ENCODE measurements around the gene CFB.
"Not testable (repeated sequence)": the region's sequence is repeated elsewhere in the genome, so short reads cannot be mapped to it uniquely, and the experiment has no call there.

The CFB gene

DNA sequence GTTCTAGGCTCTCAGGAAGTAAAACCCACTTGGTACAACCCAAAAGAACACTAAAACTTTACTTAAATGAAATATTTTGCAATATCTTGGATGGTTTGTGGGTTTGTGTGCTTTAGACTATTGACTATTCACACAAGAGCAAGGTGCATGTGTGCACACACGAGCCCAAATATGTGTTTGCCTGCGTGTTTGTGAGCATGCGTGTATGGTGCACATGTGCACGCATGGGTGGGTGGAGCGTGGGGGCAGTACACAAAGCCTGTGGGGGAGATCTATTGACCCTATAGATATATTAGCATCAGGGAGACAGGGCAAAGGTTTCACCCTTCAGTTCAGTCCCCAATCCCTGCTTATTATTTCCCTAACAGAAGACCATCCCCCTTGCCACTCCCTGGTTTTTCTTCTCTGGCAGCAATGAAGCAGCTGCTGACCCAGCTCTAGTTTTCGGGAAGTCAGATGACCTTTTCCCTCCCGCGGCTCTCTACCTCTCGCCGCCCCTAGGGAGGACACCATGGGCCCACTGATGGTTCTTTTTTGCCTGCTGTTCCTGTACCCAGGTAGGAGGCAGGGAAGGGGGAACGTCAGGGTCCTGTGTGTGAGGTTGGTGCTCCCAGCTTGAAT lies 18.5 kb upstream of the CFB start, which contains the start of gene C2:
Gene C2, plus strand, starts transcription at position 476 of the 621 bp plus-strand sequence. Its CDS starts 36 bp downstream, at position 512.
- TF ChIP-seq, protein P1, sequence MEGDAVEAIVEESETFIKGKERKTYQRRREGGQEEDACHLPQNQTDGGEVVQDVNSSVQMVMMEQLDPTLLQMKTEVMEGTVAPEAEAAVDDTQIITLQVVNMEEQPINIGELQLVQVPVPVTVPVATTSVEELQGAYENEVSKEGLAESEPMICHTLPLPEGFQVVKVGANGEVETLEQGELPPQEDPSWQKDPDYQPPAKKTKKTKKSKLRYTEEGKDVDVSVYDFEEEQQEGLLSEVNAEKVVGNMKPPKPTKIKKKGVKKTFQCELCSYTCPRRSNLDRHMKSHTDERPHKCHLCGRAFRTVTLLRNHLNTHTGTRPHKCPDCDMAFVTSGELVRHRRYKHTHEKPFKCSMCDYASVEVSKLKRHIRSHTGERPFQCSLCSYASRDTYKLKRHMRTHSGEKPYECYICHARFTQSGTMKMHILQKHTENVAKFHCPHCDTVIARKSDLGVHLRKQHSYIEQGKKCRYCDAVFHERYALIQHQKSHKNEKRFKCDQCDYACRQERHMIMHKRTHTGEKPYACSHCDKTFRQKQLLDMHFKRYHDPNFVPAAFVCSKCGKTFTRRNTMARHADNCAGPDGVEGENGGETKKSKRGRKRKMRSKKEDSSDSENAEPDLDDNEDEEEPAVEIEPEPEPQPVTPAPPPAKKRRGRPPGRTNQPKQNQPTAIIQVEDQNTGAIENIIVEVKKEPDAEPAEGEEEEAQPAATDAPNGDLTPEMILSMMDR (IDR thresholded peaks at IDR 0.05; ENCODE audit: control insufficient read depth, insufficient read depth, low read depth, low read length, missing control alignments), result no peak
- no peak for DNase-seq (ENCODE audit: low read depth)
- no peak within 1 kb of the TSS; the same call in 1 of the 2 replicates for H3K4me3 ChIP-seq (ENCODE audit: control insufficient read depth, low read depth, low read length)

DNA sequence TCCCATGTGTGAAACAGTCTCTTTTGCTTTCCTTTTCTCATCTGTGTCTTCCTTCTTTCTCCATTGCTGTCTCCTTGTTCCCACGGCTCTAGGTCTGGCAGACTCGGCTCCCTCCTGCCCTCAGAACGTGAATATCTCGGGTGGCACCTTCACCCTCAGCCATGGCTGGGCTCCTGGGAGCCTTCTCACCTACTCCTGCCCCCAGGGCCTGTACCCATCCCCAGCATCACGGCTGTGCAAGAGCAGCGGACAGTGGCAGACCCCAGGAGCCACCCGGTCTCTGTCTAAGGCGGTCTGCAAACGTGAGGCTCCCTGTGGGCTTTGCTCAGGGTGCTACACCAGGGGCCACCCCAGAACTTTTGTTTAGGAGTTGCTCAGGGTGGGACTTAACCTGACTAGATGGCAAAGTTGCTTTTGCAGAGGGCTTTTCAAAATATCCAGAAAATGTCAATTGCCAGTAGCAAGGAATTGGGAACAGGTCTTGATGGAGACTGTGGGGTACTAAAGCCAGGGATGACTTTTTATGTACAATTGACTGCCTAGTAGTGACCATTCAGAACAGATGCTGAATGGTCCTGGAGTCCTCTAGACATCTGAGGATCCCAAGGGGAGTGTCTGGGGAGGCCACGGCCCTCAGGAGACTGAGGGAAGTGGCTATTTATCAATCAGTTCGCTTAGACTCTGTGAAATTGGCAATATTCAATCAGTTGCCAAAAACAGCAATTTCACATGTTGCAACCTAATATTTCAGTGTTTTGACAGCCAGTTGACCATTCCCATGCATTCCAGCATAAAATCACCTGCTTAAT lies 17.8 kb upstream of the CFB start:
- TF ChIP-seq, protein P1 (IDR thresholded peaks at IDR 0.05; ENCODE audit: control insufficient read depth, insufficient read depth, low read depth, low read length, missing control alignments), result no peak
- no peak overlapping the region; the same call in 1 of the 2 replicates for H3K4me3 ChIP-seq (ENCODE audit: control insufficient read depth, low read depth, low read length)

DNA sequence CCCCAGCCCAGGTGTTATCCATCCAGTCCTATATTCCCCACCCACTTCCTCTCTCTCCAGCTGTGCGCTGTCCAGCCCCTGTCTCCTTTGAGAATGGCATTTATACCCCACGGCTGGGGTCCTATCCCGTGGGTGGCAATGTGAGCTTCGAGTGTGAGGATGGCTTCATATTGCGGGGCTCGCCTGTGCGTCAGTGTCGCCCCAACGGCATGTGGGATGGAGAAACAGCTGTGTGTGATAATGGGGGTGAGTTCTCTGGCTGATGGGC lies 17.3 kb upstream of the CFB start:
- H3K4me3 ChIP-seq (ENCODE audit: control insufficient read depth, low read depth, low read length), result no peak overlapping the region
- no peak for DNase-seq (ENCODE audit: low read depth)
- TF ChIP-seq, protein P1 (IDR thresholded peaks at IDR 0.05; ENCODE audit: control insufficient read depth, insufficient read depth, low read depth, low read length, missing control alignments), result no peak

More for the DNA sequence above, 17.8 kb upstream of the CFB start:
- no peak for DNase-seq (ENCODE audit: low read depth)

DNA sequence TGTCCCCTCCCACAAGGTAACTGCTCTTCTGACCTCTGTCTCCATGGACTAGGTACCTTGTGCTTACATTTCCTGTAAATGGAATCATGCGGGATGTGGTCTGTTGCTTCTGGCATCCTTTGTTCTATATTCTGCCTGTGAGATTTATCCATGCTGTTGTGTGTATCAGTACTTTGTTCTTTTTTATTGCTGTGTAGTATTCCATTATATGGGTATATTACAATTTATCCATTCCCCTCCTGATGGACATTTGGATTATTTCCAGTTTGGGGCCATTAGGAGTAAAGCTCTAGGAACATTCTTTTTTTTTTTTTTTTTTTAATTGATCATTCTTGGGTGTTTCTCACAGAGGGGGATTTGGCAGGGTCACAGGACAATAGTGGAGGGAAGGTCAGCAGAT lies 14.9 kb upstream of the CFB start:
- no peak overlapping the region for H3K4me3 ChIP-seq (ENCODE audit: control insufficient read depth, low read depth, low read length)
- no peak for DNase-seq (ENCODE audit: low read depth)
- TF ChIP-seq, protein P1 (IDR thresholded peaks at IDR 0.05; ENCODE audit: control insufficient read depth, insufficient read depth, low read depth, low read length, missing control alignments), result no peak

DNA sequence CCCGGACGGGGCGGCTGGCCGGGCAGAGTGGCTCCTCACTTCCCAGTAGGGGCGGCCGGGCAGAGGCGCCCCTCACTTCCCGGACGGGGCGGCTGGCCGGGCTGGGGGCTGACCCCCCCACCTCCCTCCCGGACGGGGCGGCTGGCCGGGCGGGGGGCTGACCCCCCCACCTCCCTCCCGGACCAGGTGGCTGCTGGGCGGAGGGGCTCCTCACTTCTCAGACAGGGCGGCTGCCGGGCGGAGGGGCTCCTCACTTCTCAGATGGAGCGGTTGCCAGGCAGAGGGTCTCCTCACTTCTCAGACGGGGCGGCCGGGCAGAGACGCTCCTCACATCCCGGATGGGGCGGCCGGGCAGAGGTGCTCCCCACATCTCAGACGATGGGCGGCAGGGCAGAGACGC lies 13.8 kb upstream of the CFB start:
- not testable (repeated sequence) for DNase-seq (ENCODE audit: low read depth)

DNA sequence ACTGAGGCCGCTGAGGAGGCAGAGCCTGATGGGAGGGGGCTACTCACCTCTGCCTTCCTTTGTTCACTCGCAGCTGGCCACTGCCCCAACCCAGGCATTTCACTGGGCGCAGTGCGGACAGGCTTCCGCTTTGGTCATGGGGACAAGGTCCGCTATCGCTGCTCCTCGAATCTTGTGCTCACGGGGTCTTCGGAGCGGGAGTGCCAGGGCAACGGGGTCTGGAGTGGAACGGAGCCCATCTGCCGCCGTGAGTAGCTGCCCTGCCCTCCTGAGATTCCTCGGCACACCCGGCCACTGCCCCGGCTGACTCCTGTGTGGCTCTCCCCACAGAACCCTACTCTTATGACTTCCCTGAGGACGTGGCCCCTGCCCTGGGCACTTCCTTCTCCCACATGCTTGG lies 12.4 kb upstream of the CFB start:
- no peak overlapping the region for H3K4me3 ChIP-seq (ENCODE audit: control insufficient read depth, low read depth, low read length)
- TF ChIP-seq, protein P1 (IDR thresholded peaks at IDR 0.05; ENCODE audit: control insufficient read depth, insufficient read depth, low read depth, low read length, missing control alignments), result no peak
- no peak for DNase-seq (ENCODE audit: low read depth)

More for the DNA sequence above, 13.8 kb upstream of the CFB start:
- not testable (repeated sequence) for H3K4me3 ChIP-seq (ENCODE audit: control insufficient read depth, low read depth, low read length)

DNA sequence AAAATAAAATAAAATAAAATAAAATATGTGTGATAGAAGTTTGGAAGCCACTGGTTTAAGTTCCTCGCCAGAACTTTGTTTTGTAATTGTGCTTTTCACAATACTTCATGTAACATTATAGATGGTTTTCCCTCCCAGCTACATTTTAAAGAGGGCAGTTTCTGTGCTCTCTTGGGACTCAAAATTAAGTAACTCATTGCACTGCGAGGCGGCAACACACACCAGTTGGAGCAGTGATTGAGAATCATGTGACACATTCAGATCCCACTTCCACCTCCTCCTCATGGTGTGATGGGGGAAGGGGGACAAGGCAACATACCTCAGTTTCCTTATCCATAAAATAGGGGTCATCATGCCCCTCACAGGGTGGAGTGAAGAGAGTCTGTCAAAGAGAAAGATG lies 10.9 kb upstream of the CFB start:
- DNase-seq (ENCODE audit: low read depth), result no peak
- TF ChIP-seq, protein P1 (IDR thresholded peaks at IDR 0.05; ENCODE audit: control insufficient read depth, insufficient read depth, low read depth, low read length, missing control alignments), result no peak
- no peak overlapping the region for H3K4me3 ChIP-seq (ENCODE audit: control insufficient read depth, low read depth, low read length)

Measured in AG09309 (cell line).